K562 (cell line): Measurements from ENCODE around the gene PARD3B. TPM values are rescaled to one million over a fixed set of nuclear protein-coding genes. Genes with fewer than 3 reads are reported as not detected.

Experiments
- ATAC-seq: fragments of 200-7000 bp; cut with Tn5 transposase; 3 replicates; pipeline ENCODE4 v1.9.1; 2020; ENCODE audit warnings: moderate library complexity
- BruUV-seq: library from RNA; stranded (reverse); fragments of 400-500 nt; replicated peaks from 2 replicates; lab custom pipeline; 2021; lab: Mats Ljungman, UMichigan
- CTCF ChIA-PET: fragments of 300-600 bp; formaldehyde crosslinking; extraction: SDS; loops from one replicate; lab custom pipeline; 2021; ENCODE audit warnings: low intra/inter-chr PET ratio; lab: Yijun Ruan, JAX
- POLR2A ChIA-PET: fragments of 300-600, 350-650 bp; sonication (Branson Sonifier 250); formaldehyde crosslinking; extraction: SDS; loops from one replicate; lab custom pipeline; 2021; ENCODE audit warnings: antibody characterized with exemption, inconsistent platforms; lab: Yijun Ruan, JAX
- DNase-seq, 4 experiments: peaks; one replicate each; pipeline versions ENCODE4 v3.0.0 to v3.0.0-alpha.2; 2011 to 2018; ENCODE audit warnings: low spot score in 3 of 4, mixed read lengths in 3 of 4; ENCODE audit errors: extremely low read depth in 1 of 4
- FAIRE-seq: peaks from 2 replicates; lab custom pipeline; 2011; peaks lifted over from hg19 to GRCh38; lab: Jason Lieb, UNC
- H2AFZ ChIP-seq: 2 replicates; pipeline ENCODE4 v1.6.0; 2011; ENCODE audit warnings: low read depth, low read length, control low read depth, inconsistent platforms
- H3K27ac ChIP-seq: fragments of 200-600 bp; 3 replicates; pipeline ENCODE4 v1.8.0; 2011; ENCODE audit warnings: low read depth, mild to moderate bottlenecking, control low read depth, inconsistent platforms, low read length, moderate library complexity, mixed read lengths; ENCODE audit errors: extremely low read depth
- H3K27me3 ChIP-seq, 2 experiments: fragments of 300-600 bp in 1 of 2; 2 replicates in 1 of 2; 3 replicates in 1 of 2; pipeline versions ENCODE4 v1.6.0 to v1.8.0; 2011; ENCODE audit warnings: inconsistent platforms in 2 of 2, low read length in 2 of 2, mild to moderate bottlenecking in 1 of 2, mixed read lengths in 1 of 2, moderate library complexity in 1 of 2; ENCODE audit not compliant: control insufficient read depth in 2 of 2, insufficient read depth in 2 of 2
- H3K36me3 ChIP-seq: fragments of 300-600 bp; 3 replicates; pipeline ENCODE4 v1.8.0; 2011; ENCODE audit warnings: mild to moderate bottlenecking, low read length, inconsistent platforms; ENCODE audit not compliant: control insufficient read depth, insufficient read depth
- H3K4me1 ChIP-seq, 2 experiments: fragments of 200-600 bp in 1 of 2; replicated peaks in 1 of 2; 2 replicates in 1 of 2; 3 replicates in 1 of 2; pipeline versions ENCODE4 v1.5.1 to v1.8.0; 2011; ENCODE audit warnings: inconsistent platforms in 2 of 2, low read length in 2 of 2, mild to moderate bottlenecking in 1 of 2, mixed read lengths in 1 of 2, moderate library complexity in 1 of 2; ENCODE audit not compliant: control insufficient read depth in 2 of 2, insufficient read depth in 2 of 2
- H3K4me2 ChIP-seq: 2 replicates; pipeline ENCODE4 v1.6.1; 2011; ENCODE audit warnings: low read length, control low read depth, inconsistent platforms, mixed read lengths; ENCODE audit not compliant: insufficient read depth
- H3K4me3 ChIP-seq: fragments of 200-600 bp; sonication (generic), shearing (Covaris generic); 2 replicates; pipeline ENCODE4 v1.5.1; 2016; ENCODE audit warnings: control low read depth, inconsistent platforms
- H3K79me2 ChIP-seq: fragments of 200-600 bp; 3 replicates; pipeline ENCODE4 v1.8.0; 2011; ENCODE audit warnings: low read length, inconsistent platforms; ENCODE audit not compliant: control insufficient read depth, insufficient read depth
- H3K9ac ChIP-seq, 2 experiments: 2 replicates each; pipeline versions ENCODE4 v1.6.0 to v1.6.1; 2011; ENCODE audit warnings: low read depth in 2 of 2, low read length in 2 of 2, control low read depth in 1 of 2, inconsistent platforms in 1 of 2, mild to moderate bottlenecking in 1 of 2, mixed read lengths in 1 of 2; ENCODE audit not compliant: insufficient read depth in 1 of 2
- H3K9me1 ChIP-seq: one replicate; pipeline ENCODE4 v1.6.0; 2011; ENCODE audit warnings: inconsistent platforms, mild to moderate bottlenecking, low read length, moderate library complexity; ENCODE audit not compliant: control insufficient read depth, insufficient read depth
- H3K9me3 ChIP-seq: replicated peaks from 2 replicates; pipeline ENCODE4 v1.5.1; 2011; ENCODE audit warnings: low read depth, low read length, inconsistent platforms; ENCODE audit not compliant: control insufficient read depth, insufficient read depth
- H4K20me1 ChIP-seq: replicated peaks from 2 replicates; pipeline ENCODE4 v1.6.1; 2011; ENCODE audit warnings: low read length, inconsistent platforms, mixed read lengths; ENCODE audit not compliant: control insufficient read depth, insufficient read depth
- ARID1B ChIP-seq: fragments of 450-650 bp; IDR thresholded peaks from 2 replicates; pipeline ENCODE4 v1.6.1; 2016; ENCODE audit warnings: antibody characterized with exemption, mild to moderate bottlenecking, inconsistent platforms
- BCOR ChIP-seq: fragments of 450-650 bp; IDR thresholded peaks from 2 replicates; pipeline ENCODE4 v1.6.1; 2016
- DPF2 ChIP-seq: fragments of 450-650 bp; IDR thresholded peaks from 2 replicates; pipeline ENCODE4 v1.6.1; 2016
- ESRRB ChIP-seq: fragments of 250-450 bp; sonication (Bioruptor Pico); IDR thresholded peaks from 2 replicates; pipeline ENCODE4 v1.5.0; 2020; ENCODE audit warnings: mild to moderate bottlenecking, moderate library complexity, borderline replicate concordance
- KDM2B ChIP-seq: fragments of 250-450 bp; sonication (Bioruptor Pico); IDR thresholded peaks from 2 replicates; pipeline ENCODE4 v1.8.0; 2021; ENCODE audit warnings: mild to moderate bottlenecking, moderate library complexity
- MEF2A ChIP-seq: IDR thresholded peaks from 2 replicates; pipeline ENCODE4 v1.6.1; 2011; ENCODE audit warnings: low read depth, mild to moderate bottlenecking, low read length, moderate library complexity; ENCODE audit not compliant: control insufficient read depth
- NCOA1 ChIP-seq: fragments of 450-650 bp; IDR thresholded peaks from 2 replicates; pipeline ENCODE4 v1.6.1; 2016; ENCODE audit warnings: low read depth
- SFPQ ChIP-seq: fragments of 200-400 bp; formaldehyde crosslinking; IDR thresholded peaks from 2 replicates; pipeline ENCODE4 v1.6.1; 2017; ENCODE audit warnings: mild to moderate bottlenecking, low read depth, low read length, moderate library complexity
- SRSF7 ChIP-seq: fragments of 200-400 bp; formaldehyde crosslinking; optimal IDR thresholded peaks from 2 replicates; pipeline ENCODE3; 2017; ENCODE audit warnings: mild to moderate bottlenecking, low read depth, low read length
- TEAD2 ChIP-seq: fragments of 450-650 bp; IDR thresholded peaks from 2 replicates; pipeline ENCODE4 v1.6.1; 2016; ENCODE audit warnings: missing genetic modification characterization, control low read depth, missing compliant biosample characterization
- ZBTB1 ChIP-seq: sonication (generic); formaldehyde crosslinking; IDR thresholded peaks from 2 replicates; pipeline ENCODE4 v1.8.1; 2023; ENCODE audit warnings: missing genetic modification reagents, low read depth, mild to moderate bottlenecking, borderline replicate concordance
- ZNF217 ChIP-seq: sonication (generic); formaldehyde crosslinking; IDR thresholded peaks from 2 replicates; pipeline ENCODE4 v1.8.0; 2022; ENCODE audit warnings: mild to moderate bottlenecking, missing genetic modification reagents
- ZNF324 ChIP-seq: fragments of 250-450 bp; sonication (Bioruptor Pico); IDR thresholded peaks from 2 replicates; pipeline ENCODE4 v1.4.0; 2020; ENCODE audit warnings: mild to moderate bottlenecking
- ZNF41 ChIP-seq: fragments of 250-450 bp; sonication (Bioruptor Pico); conservative IDR thresholded peaks from 2 replicates; pipeline ENCODE4 v1.4.0; 2020; ENCODE audit warnings: mild to moderate bottlenecking
- ZNF699 ChIP-seq: fragments of 250-450 bp; sonication (Bioruptor Pico); IDR thresholded peaks from 2 replicates; pipeline ENCODE4 v1.8.0; 2021; ENCODE audit warnings: mild to moderate bottlenecking, moderate library complexity; ENCODE audit not compliant: insufficient replicate concordance
- ZNF785 ChIP-seq: fragments of 250-450 bp; sonication (Bioruptor Pico); IDR thresholded peaks from 2 replicates; pipeline ENCODE4 v1.4.0; 2020; ENCODE audit warnings: mild to moderate bottlenecking
- WGBS: fragments of 100-300 bp; shearing (Covaris generic); methylation state at CpG from one replicate; pipeline ENCODE4 v1.1.6; 2016; ENCODE audit warnings: low coverage, mixed read lengths; ENCODE audit not compliant: insufficient coverage; ENCODE audit errors: missing lambda C conversion rate; 5-methylcytosine and 5-hydroxymethylcytosine counted together
- in situ Hi-C: fragments of 300-500 bp; cut with MboI; formaldehyde crosslinking; loops from 4 replicates; pipeline ENCODE4 v1.15.0; 2018; ENCODE audit warnings: inconsistent platforms, mixed read lengths
- intact Hi-C: fragments of 100-400 bp; cut with micrococcal nuclease; formaldehyde crosslinking; loops from 2 replicates; pipeline ENCODE4 v1.14.2; 2022
- polyA plus RNA-seq, 8 experiments: library from polyadenylated mRNA; depleted of rRNA in 4 of 8; stranded (reverse) in 5 of 8; unstranded in 3 of 8; fragments of >200 nt; fragmentation: Nextera tagmentation in 2 of 8; fragmentation: Illumina TruSeq in 1 of 8; extraction: Ambion mirVana in 2 of 8; extraction: Trizol in 1 of 8; gene quantifications; 2 replicates each; pipeline versions ENCODE4 v1.2.1 to v1.2.3, GENCODE V29; 2011 to 2014; ENCODE audit warnings: inconsistent platforms in 1 of 8, missing spikeins in 1 of 8
- total RNA-seq, 7 experiments: library from RNA; depleted of rRNA in 6 of 7; stranded (reverse); fragments of >200 nt in 6 of 7; fragmentation: Illumina TruSeq in 2 of 7; extraction: Trizol in 2 of 7; gene quantifications; 2 replicates each; pipeline versions ENCODE4 v1.2.1 to v1.2.3, GENCODE V29; 2011 to 2021; ENCODE audit warnings: low replicate concordance in 1 of 7
- TF ChIP-seq, protein P1 (sequence below): sonication (generic); formaldehyde crosslinking; IDR thresholded peaks from 2 replicates; pipeline ENCODE4 v1.8.0; 2022; ENCODE audit warnings: mild to moderate bottlenecking, missing genetic modification reagents

The PARD3B gene
- total and polyA plus RNA-seq, 9 of the 15 experiments (the other 6 are each of a cell fraction or from before 2014, with no cell fraction given) = 0.15 to 3.0 (median 1.1) TPM

GRCh38 chr2:205461678-205462665 is 916.7 kb downstream of the PARD3B start:
- in situ Hi-C loops = no loop called here

More at GRCh38 chr2:205461678-205462665, 916.7 kb downstream of the PARD3B start:
- no TSS peak for BruUV-seq
- H3K27ac ChIP-seq = no peak overlapping the region
- CTCF ChIA-PET = no interaction called here
- no peaks in the 10 kb centered on the region for H3K27me3 ChIP-seq
- no peaks in the 10 kb centered on the region for H3K4me1 ChIP-seq
- POLR2A ChIA-PET = no interaction called here
- WGBS = 4% methylated on average over 5 of the region's 6 CpGs
- no peak for TF ChIP-seq ZNF217 (CRISPR knock-in tag)
- TF ChIP-seq, protein P1, sequence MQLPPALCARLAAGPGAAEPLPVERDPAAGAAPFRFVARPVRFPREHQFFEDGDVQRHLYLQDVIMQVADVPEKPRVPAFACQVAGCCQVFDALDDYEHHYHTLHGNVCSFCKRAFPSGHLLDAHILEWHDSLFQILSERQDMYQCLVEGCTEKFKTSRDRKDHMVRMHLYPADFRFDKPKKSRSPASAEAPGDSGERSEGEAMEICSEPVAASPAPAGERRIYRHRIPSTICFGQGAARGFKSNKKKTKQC (CRISPR knock-in tag) = no peak
- TF ChIP-seq ZNF324 (CRISPR knock-in tag) = no peak
- no peak for TF ChIP-seq ZBTB1
- no peak for TF ChIP-seq TEAD2 (tag)
- TF ChIP-seq MEF2A = no peak
- TF ChIP-seq ZNF785 (CRISPR knock-in tag) = no peak
- TF ChIP-seq ARID1B = no peak
- no peak for TF ChIP-seq ZNF699 (CRISPR knock-in tag)
- TF ChIP-seq SFPQ = no peak
- TF ChIP-seq ESRRB = no peak
- TF ChIP-seq SRSF7 = no peak
- no peak for TF ChIP-seq DPF2
- no peak for TF ChIP-seq BCOR
- no peak for TF ChIP-seq NCOA1
- no peak for TF ChIP-seq KDM2B
- no peak for TF ChIP-seq ZNF41 (CRISPR knock-in tag)
- no peak overlapping the region for H3K4me3 ChIP-seq
- H2AFZ ChIP-seq = no peak overlapping the region
- FAIRE-seq (no peak), ATAC-seq (no peak), DNase-seq (no peak)
- no peak overlapping the region for H3K4me2 ChIP-seq
- H3K9me1 ChIP-seq = no peaks in the 10 kb centered on the region
- no peaks in the 10 kb centered on the region for H3K9me3 ChIP-seq
- H3K9ac ChIP-seq = no peak overlapping the region
- H4K20me1 ChIP-seq = no peaks in the 10 kb centered on the region
- intact Hi-C loops = no loop called here
- no peaks in the 10 kb centered on the region for H3K36me3 ChIP-seq
- H3K79me2 ChIP-seq = no peaks in the 10 kb centered on the region
